NOMO-1 treated with DMSO at 0.1 percent for 48 hours (cell line): ENCODE results near the gene DEFB125.

Experiments used
- DNase-seq: peaks from one replicate; lab custom pipeline; 2025; ENCODE audit not compliant: unreplicated experiment; lab: John Stamatoyannopoulos, UW

Gene DEFB125

DNA sequence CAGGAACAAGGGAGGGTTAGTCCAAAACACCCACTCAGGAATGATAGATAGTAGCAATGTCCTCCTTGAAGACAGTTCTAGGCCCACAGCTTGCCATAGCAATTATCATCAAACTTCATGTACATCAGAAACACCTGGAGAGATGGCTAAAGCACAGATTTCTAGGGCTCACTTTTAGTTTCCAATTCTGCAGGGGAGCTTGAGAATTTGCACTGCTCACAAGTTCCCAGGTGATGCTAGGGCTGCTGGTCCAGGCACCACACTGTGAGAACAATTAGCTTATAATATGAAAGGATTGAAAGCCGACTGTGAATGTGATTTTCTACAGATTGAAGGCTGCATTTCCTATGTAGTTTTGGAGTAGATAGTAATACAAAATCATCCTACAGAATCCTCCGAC, 58.4 kb downstream of the DEFB125 start:
- no peak for DNase-seq
